Stimulated activated CD8-positive, alpha-beta memory T cell treated with anti-CD3 and anti-CD28 coated beads, Interleukin-7, amount 100 ng/mL, for 4 hours (primary cell): ENCODE data around the gene MAN2A2.
"Not testable (repeated sequence)": the region's sequence is repeated elsewhere in the genome, so short reads cannot be mapped to it uniquely, and the experiment has no call there.

ENCODE experiments used
- DNase-seq, 2 donors: peaks; one replicate each; pipeline ENCODE4 v3.0.0-alpha.2; 2020; ENCODE audit warnings: low read depth in 2 of 2

MAN2A2 gene

GRCh38 chr15:90903733-90904536 is 833 bp downstream of the MAN2A2 start:
- DNase-seq: no peak

GRCh38 chr15:90904746-90905145 is 1.6 kb downstream of the MAN2A2 start:
- DNase-seq: no peak

- DNase-seq: no peak
Observed at GRCh38 chr15:90905306-90906180, 2.4 kb downstream of the MAN2A2 start.

- DNase-seq: no peak
Observed at GRCh38 chr15:90906181-90906849, 3.2 kb downstream of the MAN2A2 start.

- no peak for DNase-seq
Observed at GRCh38 chr15:90907051-90907660, 4.1 kb downstream of the MAN2A2 start.

GRCh38 chr15:90907838-90908507 is 4.9 kb downstream of the MAN2A2 start:
- DNase-seq: no peak

GRCh38 chr15:90909449-90909848 is 6.3 kb downstream of the MAN2A2 start:
- not testable (repeated sequence) for DNase-seq

GRCh38 chr15:90909976-90910375 is 6.9 kb downstream of the MAN2A2 start:
- DNase-seq: no peak

- no peak for DNase-seq
Observed at GRCh38 chr15:90910441-90911301, 7.6 kb downstream of the MAN2A2 start.

- DNase-seq: no peak
Observed at GRCh38 chr15:90911302-90911623, 8.2 kb downstream of the MAN2A2 start.

GRCh38 chr15:90911906-90912769 is 9.0 kb downstream of the MAN2A2 start:
- no peak for DNase-seq

GRCh38 chr15:90912770-90913075 is 9.6 kb downstream of the MAN2A2 start:
- no peak for DNase-seq

- DNase-seq: no peak
Observed at GRCh38 chr15:90913398-90913944, 10.4 kb downstream of the MAN2A2 start.

- no peak for DNase-seq
Observed at GRCh38 chr15:90914305-90915080, 11.4 kb downstream of the MAN2A2 start.

GRCh38 chr15:90915216-90915807 is 12.2 kb downstream of the MAN2A2 start:
- no peak for DNase-seq

- DNase-seq: no peak
Observed at GRCh38 chr15:90915808-90916440, 12.8 kb downstream of the MAN2A2 start.

- no peak for DNase-seq
Observed at GRCh38 chr15:90916461-90916860, 13.4 kb downstream of the MAN2A2 start.

GRCh38 chr15:90917569-90917968 is 14.5 kb downstream of the MAN2A2 start:
- no peak for DNase-seq
